GM18873 (cell line): ENCODE results near the gene PNPLA1.

Source experiments
- ATAC-seq: cut with Tn5 transposase; IDR thresholded peaks from one replicate; pipeline ENCODE4 v1.9.1; 2021; ENCODE audit warnings: mild to moderate bottlenecking, moderate library complexity, moderate number of reproducible peaks; ENCODE audit not compliant: unreplicated experiment, low FRiP score

PNPLA1 gene

GRCh38 chr6:36350681-36351571 is 81.1 kb downstream of the PNPLA1 start:
- ATAC-seq: no peak

GRCh38 chr6:36352477-36353157 is 82.8 kb downstream of the PNPLA1 start:
- no peak for ATAC-seq

GRCh38 chr6:36353411-36353915 is 83.6 kb downstream of the PNPLA1 start:
- no peak for ATAC-seq

GRCh38 chr6:36355819-36356218 is 86.0 kb downstream of the PNPLA1 start:
- ATAC-seq: no peak

GRCh38 chr6:36357872-36358225 is 88.0 kb downstream of the PNPLA1 start:
- ATAC-seq: no peak
